ENCODE results near the gene FAM193A. TPM values are rescaled to one million over a fixed set of nuclear protein-coding genes. Genes with fewer than 3 reads are reported as not detected.

The FAM193A gene
- total RNA-seq, 1 experiment from 2014 or later: 13.6 TPM

- Histone ChIP-seq H3K27me3 (ENCODE audit: low read length) (no peaks in the 10 kb centered on the region), H3K79me2 (ENCODE audit: low read length) (no peaks in the 10 kb centered on the region), H3K9me2 (replicated peaks; ENCODE audit: low read length) (no peaks in the 10 kb centered on the region), H3F3A (ENCODE audit: low read length, unreplicated experiment) (no peaks in the 10 kb centered on the region), H2AFZ (ENCODE audit: low read length) (no peak overlapping the region), H3K4me3 (ENCODE audit: low read length) (no peak overlapping the region), H3K4me2 (ENCODE audit: low read length) (no peak overlapping the region), H3K9ac (ENCODE audit: low read length) (no peak overlapping the region), H3K4me1 (ENCODE audit: insufficient read depth, low read length) (no peaks in the 10 kb centered on the region), H3K27ac (ENCODE audit: low read length) (no peak overlapping the region), H4K20me1 (ENCODE audit: low read length) (no peaks in the 10 kb centered on the region), H3K36me3 (ENCODE audit: low read depth, low read length) (0 out of 2 replicates have a peak, but pooled peaks cover under 1% of the 10 kb centered on the region), H3K9me3 (ENCODE audit: low read length) (no peaks in the 10 kb centered on the region)
- ATAC-seq (no peak), DNase-seq (no peak)
- intact Hi-C loops (cut with micrococcal nuclease): no loop called here
- ChIA-PET POLR2A (ENCODE audit: unreplicated experiment) (no interaction called here), CTCF (interaction anchor here (0.6 kb wide), 1 partner anchor 386 kb away, joined by 11 read pairs; no protein-coding TSS in a partner anchor)
- no TSS peak for BruUV-seq (replicated peaks)
- TF ChIP-seq EZH2 (IDR thresholded peaks at IDR 0.05; ENCODE audit: low read length, unreplicated experiment) (no peak), EZH2phosphoT487 (IDR thresholded peaks at IDR 0.05; ENCODE audit: borderline replicate concordance, low read length) (no peak)
- TF ChIP-seq, protein P1, sequence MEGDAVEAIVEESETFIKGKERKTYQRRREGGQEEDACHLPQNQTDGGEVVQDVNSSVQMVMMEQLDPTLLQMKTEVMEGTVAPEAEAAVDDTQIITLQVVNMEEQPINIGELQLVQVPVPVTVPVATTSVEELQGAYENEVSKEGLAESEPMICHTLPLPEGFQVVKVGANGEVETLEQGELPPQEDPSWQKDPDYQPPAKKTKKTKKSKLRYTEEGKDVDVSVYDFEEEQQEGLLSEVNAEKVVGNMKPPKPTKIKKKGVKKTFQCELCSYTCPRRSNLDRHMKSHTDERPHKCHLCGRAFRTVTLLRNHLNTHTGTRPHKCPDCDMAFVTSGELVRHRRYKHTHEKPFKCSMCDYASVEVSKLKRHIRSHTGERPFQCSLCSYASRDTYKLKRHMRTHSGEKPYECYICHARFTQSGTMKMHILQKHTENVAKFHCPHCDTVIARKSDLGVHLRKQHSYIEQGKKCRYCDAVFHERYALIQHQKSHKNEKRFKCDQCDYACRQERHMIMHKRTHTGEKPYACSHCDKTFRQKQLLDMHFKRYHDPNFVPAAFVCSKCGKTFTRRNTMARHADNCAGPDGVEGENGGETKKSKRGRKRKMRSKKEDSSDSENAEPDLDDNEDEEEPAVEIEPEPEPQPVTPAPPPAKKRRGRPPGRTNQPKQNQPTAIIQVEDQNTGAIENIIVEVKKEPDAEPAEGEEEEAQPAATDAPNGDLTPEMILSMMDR (conservative IDR thresholded peaks at IDR 0.05; ENCODE audit: low read depth, low read length): no peak
Measured at GRCh38 chr4:2728806-2729532, 192.5 kb downstream of the FAM193A start.

DNA sequence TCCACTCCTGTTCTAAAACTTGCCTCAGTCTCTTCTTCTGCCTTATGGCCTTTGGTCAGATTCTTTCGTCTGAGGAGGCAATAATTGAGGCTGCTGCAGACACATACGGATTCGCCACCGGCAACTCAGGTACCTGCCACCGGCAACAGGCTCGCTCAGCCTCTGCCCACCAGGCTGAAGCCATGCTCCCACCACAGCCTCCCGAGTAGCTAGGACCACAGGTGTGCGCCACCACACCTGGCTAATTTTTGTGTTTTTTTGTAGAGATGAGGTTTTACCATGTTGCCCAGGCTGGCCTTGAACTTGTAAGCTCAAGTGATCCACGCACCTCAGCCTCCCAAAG lies 193.1 kb downstream of the FAM193A start:
- Histone ChIP-seq H3K9me2 (replicated peaks; ENCODE audit: low read length) (no peaks in the 10 kb centered on the region), H3K4me2 (ENCODE audit: low read length) (no peak overlapping the region), H3K27ac (ENCODE audit: low read length) (no peak overlapping the region), H3K4me1 (ENCODE audit: insufficient read depth, low read length) (no peaks in the 10 kb centered on the region), H3K9ac (ENCODE audit: low read length) (no peak overlapping the region), H3K79me2 (ENCODE audit: low read length) (no peaks in the 10 kb centered on the region), H3K36me3 (ENCODE audit: low read depth, low read length) (0 out of 2 replicates have a peak, but pooled peaks cover 5% of the 10 kb centered on the region), H3K9me3 (ENCODE audit: low read length) (no peaks in the 10 kb centered on the region), H2AFZ (ENCODE audit: low read length) (no peak overlapping the region), H3K4me3 (ENCODE audit: low read length) (no peak overlapping the region), H3K27me3 (ENCODE audit: low read length) (no peaks in the 10 kb centered on the region), H4K20me1 (ENCODE audit: low read length) (no peaks in the 10 kb centered on the region), H3F3A (ENCODE audit: low read length, unreplicated experiment) (no peaks in the 10 kb centered on the region)
- intact Hi-C loops (cut with micrococcal nuclease): no loop called here
- no TSS peak for BruUV-seq (replicated peaks)
- CTCF ChIA-PET: no interaction called here
- no peak for DNase-seq
- ATAC-seq: no peak
- POLR2A ChIA-PET (ENCODE audit: unreplicated experiment): no interaction called here
- TF ChIP-seq EZH2phosphoT487 (IDR thresholded peaks at IDR 0.05; ENCODE audit: borderline replicate concordance, low read length): no peak
- TF ChIP-seq, protein P1 (conservative IDR thresholded peaks at IDR 0.05; ENCODE audit: low read depth, low read length): no peak
- no peak for TF ChIP-seq EZH2 (IDR thresholded peaks at IDR 0.05; ENCODE audit: low read length, unreplicated experiment)

GRCh38 chr4:2731907-2732317 lies 195.5 kb downstream of the FAM193A start:
- ChIA-PET POLR2A (ENCODE audit: unreplicated experiment) (no interaction called here), CTCF (no interaction called here)
- Histone ChIP-seq H3K9me3 (ENCODE audit: low read length) (no peaks in the 10 kb centered on the region), H3K9ac (ENCODE audit: low read length) (no peak overlapping the region), H3K9me2 (replicated peaks; ENCODE audit: low read length) (no peaks in the 10 kb centered on the region), H3F3A (ENCODE audit: low read length, unreplicated experiment) (no peaks in the 10 kb centered on the region), H3K27me3 (ENCODE audit: low read length) (no peaks in the 10 kb centered on the region), H3K36me3 (ENCODE audit: low read depth, low read length) (0 out of 2 replicates have a peak, but pooled peaks cover 5% of the 10 kb centered on the region), H3K4me1 (ENCODE audit: insufficient read depth, low read length) (no peaks in the 10 kb centered on the region), H3K4me2 (ENCODE audit: low read length) (no peak overlapping the region), H4K20me1 (ENCODE audit: low read length) (no peaks in the 10 kb centered on the region), H3K79me2 (ENCODE audit: low read length) (no peaks in the 10 kb centered on the region), H3K4me3 (ENCODE audit: low read length) (no peak overlapping the region), H3K27ac (ENCODE audit: low read length) (no peak overlapping the region), H2AFZ (ENCODE audit: low read length) (no peak overlapping the region)
- ATAC-seq (no peak), DNase-seq (no peak)
- intact Hi-C loops (cut with micrococcal nuclease): no loop called here
- no TSS peak for BruUV-seq (replicated peaks)
- TF ChIP-seq, protein P1 (conservative IDR thresholded peaks at IDR 0.05; ENCODE audit: low read depth, low read length): no peak
- no peak for TF ChIP-seq EZH2 (IDR thresholded peaks at IDR 0.05; ENCODE audit: low read length, unreplicated experiment)
- TF ChIP-seq EZH2phosphoT487 (IDR thresholded peaks at IDR 0.05; ENCODE audit: borderline replicate concordance, low read length): no peak
